K562 (cell line): ENCODE data around the gene TMEM247. TPM values are rescaled to one million over a fixed set of nuclear protein-coding genes. Genes with fewer than 3 reads are reported as not detected.

Source experiments
- ATAC-seq: fragments of 200-7000 bp; cut with Tn5 transposase; 3 replicates; pipeline ENCODE4 v1.9.1; 2020; ENCODE audit warnings: moderate library complexity
- BruUV-seq: library from RNA; stranded (reverse); fragments of 400-500 nt; replicated peaks from 2 replicates; lab custom pipeline; 2021; lab: Mats Ljungman, UMichigan
- CTCF ChIA-PET: fragments of 300-600 bp; formaldehyde crosslinking; extraction: SDS; loops from one replicate; lab custom pipeline; 2021; ENCODE audit warnings: low intra/inter-chr PET ratio; lab: Yijun Ruan, JAX
- POLR2A ChIA-PET: fragments of 300-600, 350-650 bp; sonication (Branson Sonifier 250); formaldehyde crosslinking; extraction: SDS; loops from one replicate; lab custom pipeline; 2021; ENCODE audit warnings: antibody characterized with exemption, inconsistent platforms; lab: Yijun Ruan, JAX
- DNase-seq, 4 experiments: peaks; one replicate each; pipeline versions ENCODE4 v3.0.0 to v3.0.0-alpha.2; 2011 to 2018; ENCODE audit warnings: low spot score in 3 of 4, mixed read lengths in 3 of 4; ENCODE audit errors: extremely low read depth in 1 of 4
- FAIRE-seq: peaks from 2 replicates; lab custom pipeline; 2011; peaks lifted over from hg19 to GRCh38; lab: Jason Lieb, UNC
- H2AFZ ChIP-seq: 2 replicates; pipeline ENCODE4 v1.6.0; 2011; ENCODE audit warnings: low read depth, low read length, control low read depth, inconsistent platforms
- H3K27ac ChIP-seq: fragments of 200-600 bp; 3 replicates; pipeline ENCODE4 v1.8.0; 2011; ENCODE audit warnings: low read depth, mild to moderate bottlenecking, control low read depth, inconsistent platforms, low read length, moderate library complexity, mixed read lengths; ENCODE audit errors: extremely low read depth
- H3K27me3 ChIP-seq, 2 experiments: fragments of 300-600 bp in 1 of 2; 2 replicates in 1 of 2; 3 replicates in 1 of 2; pipeline versions ENCODE4 v1.6.0 to v1.8.0; 2011; ENCODE audit warnings: inconsistent platforms in 2 of 2, low read length in 2 of 2, mild to moderate bottlenecking in 1 of 2, mixed read lengths in 1 of 2, moderate library complexity in 1 of 2; ENCODE audit not compliant: control insufficient read depth in 2 of 2, insufficient read depth in 2 of 2
- H3K36me3 ChIP-seq: fragments of 300-600 bp; 3 replicates; pipeline ENCODE4 v1.8.0; 2011; ENCODE audit warnings: mild to moderate bottlenecking, low read length, inconsistent platforms; ENCODE audit not compliant: control insufficient read depth, insufficient read depth
- H3K4me1 ChIP-seq, 2 experiments: fragments of 200-600 bp in 1 of 2; replicated peaks in 1 of 2; 2 replicates in 1 of 2; 3 replicates in 1 of 2; pipeline versions ENCODE4 v1.5.1 to v1.8.0; 2011; ENCODE audit warnings: inconsistent platforms in 2 of 2, low read length in 2 of 2, mild to moderate bottlenecking in 1 of 2, mixed read lengths in 1 of 2, moderate library complexity in 1 of 2; ENCODE audit not compliant: control insufficient read depth in 2 of 2, insufficient read depth in 2 of 2
- H3K4me2 ChIP-seq: 2 replicates; pipeline ENCODE4 v1.6.1; 2011; ENCODE audit warnings: low read length, control low read depth, inconsistent platforms, mixed read lengths; ENCODE audit not compliant: insufficient read depth
- H3K4me3 ChIP-seq: fragments of 200-600 bp; sonication (generic), shearing (Covaris generic); 2 replicates; pipeline ENCODE4 v1.5.1; 2016; ENCODE audit warnings: control low read depth, inconsistent platforms
- H3K79me2 ChIP-seq: fragments of 200-600 bp; 3 replicates; pipeline ENCODE4 v1.8.0; 2011; ENCODE audit warnings: low read length, inconsistent platforms; ENCODE audit not compliant: control insufficient read depth, insufficient read depth
- H3K9ac ChIP-seq, 2 experiments: 2 replicates each; pipeline versions ENCODE4 v1.6.0 to v1.6.1; 2011; ENCODE audit warnings: low read depth in 2 of 2, low read length in 2 of 2, control low read depth in 1 of 2, inconsistent platforms in 1 of 2, mild to moderate bottlenecking in 1 of 2, mixed read lengths in 1 of 2; ENCODE audit not compliant: insufficient read depth in 1 of 2
- H3K9me1 ChIP-seq: one replicate; pipeline ENCODE4 v1.6.0; 2011; ENCODE audit warnings: inconsistent platforms, mild to moderate bottlenecking, low read length, moderate library complexity; ENCODE audit not compliant: control insufficient read depth, insufficient read depth
- H3K9me3 ChIP-seq: replicated peaks from 2 replicates; pipeline ENCODE4 v1.5.1; 2011; ENCODE audit warnings: low read depth, low read length, inconsistent platforms; ENCODE audit not compliant: control insufficient read depth, insufficient read depth
- H4K20me1 ChIP-seq: replicated peaks from 2 replicates; pipeline ENCODE4 v1.6.1; 2011; ENCODE audit warnings: low read length, inconsistent platforms, mixed read lengths; ENCODE audit not compliant: control insufficient read depth, insufficient read depth
- CBFB ChIP-seq: sonication (generic); formaldehyde crosslinking; IDR thresholded peaks from 2 replicates; pipeline ENCODE4 v1.4.0; 2020; ENCODE audit warnings: mild to moderate bottlenecking, missing genetic modification reagents
- EWSR1 ChIP-seq: fragments of 450-650 bp; IDR thresholded peaks from 2 replicates; pipeline ENCODE4 v1.6.1; 2018; ENCODE audit warnings: borderline replicate concordance, mild to moderate bottlenecking, low read depth, moderate library complexity; ENCODE audit not compliant: partially characterized antibody
- HCFC1 ChIP-seq: IDR thresholded peaks from 2 replicates; pipeline ENCODE4 v1.6.1; 2012; ENCODE audit warnings: low read depth, low read length, improper control_type of control experiment
- MEF2D ChIP-seq: conservative IDR thresholded peaks from 2 replicates; pipeline ENCODE4 v1.6.1; 2016; ENCODE audit warnings: low read depth, missing genetic modification characterization, missing compliant biosample characterization
- PTBP1 ChIP-seq: fragments of 200-400 bp; formaldehyde crosslinking; IDR thresholded peaks from 2 replicates; pipeline ENCODE4 v1.6.1; 2017; ENCODE audit warnings: low read depth, low read length
- RBM14 ChIP-seq: fragments of 200-400 bp; formaldehyde crosslinking; IDR thresholded peaks from 2 replicates; pipeline ENCODE4 v1.6.1; 2018; ENCODE audit warnings: low read depth, mild to moderate bottlenecking, low read length, moderate library complexity, borderline replicate concordance; ENCODE audit not compliant: insufficient read depth
- TAF15 ChIP-seq: fragments of 200-400 bp; formaldehyde crosslinking; IDR thresholded peaks from 2 replicates; pipeline ENCODE4 v1.6.1; 2017; ENCODE audit warnings: mild to moderate bottlenecking, low read depth, low read length, moderate library complexity
- ZNF253 ChIP-seq: fragments of 250-450 bp; sonication (Bioruptor Pico); conservative IDR thresholded peaks from 2 replicates; pipeline ENCODE4 v1.6.1; 2021; ENCODE audit warnings: mild to moderate bottlenecking
- ZNF263 ChIP-seq: sonication (generic); formaldehyde crosslinking; IDR thresholded peaks from 2 replicates; pipeline ENCODE4 v1.8.0; 2022; ENCODE audit warnings: mild to moderate bottlenecking, missing genetic modification reagents, borderline replicate concordance
- ZNF431 ChIP-seq: sonication (generic); formaldehyde crosslinking; IDR thresholded peaks from 2 replicates; pipeline ENCODE4 v1.8.0; 2022; ENCODE audit warnings: mild to moderate bottlenecking, missing genetic modification reagents
- WGBS: fragments of 100-300 bp; shearing (Covaris generic); methylation state at CpG from one replicate; pipeline ENCODE4 v1.1.6; 2016; ENCODE audit warnings: low coverage, mixed read lengths; ENCODE audit not compliant: insufficient coverage; ENCODE audit errors: missing lambda C conversion rate; 5-methylcytosine and 5-hydroxymethylcytosine counted together
- in situ Hi-C: fragments of 300-500 bp; cut with MboI; formaldehyde crosslinking; loops from 4 replicates; pipeline ENCODE4 v1.15.0; 2018; ENCODE audit warnings: inconsistent platforms, mixed read lengths
- intact Hi-C: fragments of 100-400 bp; cut with micrococcal nuclease; formaldehyde crosslinking; loops from 2 replicates; pipeline ENCODE4 v1.14.2; 2022
- polyA plus RNA-seq, 8 experiments: library from polyadenylated mRNA; depleted of rRNA in 4 of 8; stranded (reverse) in 5 of 8; unstranded in 3 of 8; fragments of >200 nt; fragmentation: Nextera tagmentation in 2 of 8; fragmentation: Illumina TruSeq in 1 of 8; extraction: Ambion mirVana in 2 of 8; extraction: Trizol in 1 of 8; gene quantifications; 2 replicates each; pipeline versions ENCODE4 v1.2.1 to v1.2.3, GENCODE V29; 2011 to 2014; ENCODE audit warnings: inconsistent platforms in 1 of 8, missing spikeins in 1 of 8
- total RNA-seq, 7 experiments: library from RNA; depleted of rRNA in 6 of 7; stranded (reverse); fragments of >200 nt in 6 of 7; fragmentation: Illumina TruSeq in 2 of 7; extraction: Trizol in 2 of 7; gene quantifications; 2 replicates each; pipeline versions ENCODE4 v1.2.1 to v1.2.3, GENCODE V29; 2011 to 2021; ENCODE audit warnings: low replicate concordance in 1 of 7

Gene TMEM247
- total and polyA plus RNA-seq, 9 of the 15 experiments (the other 6 are each of a cell fraction or from before 2014, with no cell fraction given) = 0.24 to 4.7 (median 3.1) TPM

DNA sequence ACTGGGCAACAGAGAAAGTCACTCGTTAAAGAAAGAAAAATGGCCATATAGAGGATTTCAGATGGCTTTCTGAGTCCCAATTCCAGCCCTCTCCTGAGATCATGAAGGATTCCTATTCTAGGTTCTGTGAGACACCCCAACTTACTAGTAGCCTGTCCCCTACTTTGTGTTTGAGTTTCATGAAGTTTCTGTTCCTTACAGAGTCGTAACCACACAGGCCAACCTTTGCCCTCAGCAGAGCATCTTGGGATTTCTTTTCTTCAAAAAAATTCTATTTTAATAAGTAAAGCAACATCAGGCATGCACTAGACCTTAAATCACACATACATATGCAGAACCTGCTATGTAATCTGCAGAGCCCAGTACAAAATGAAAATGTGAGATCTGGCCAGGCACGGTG is 30.4 kb downstream of the TMEM247 start:
- no peak overlapping the region for H3K27ac ChIP-seq
- DNase-seq = no peak
- H3K27me3 ChIP-seq = no peaks in the 10 kb centered on the region
- H3K4me2 ChIP-seq = no peak overlapping the region
- H3K36me3 ChIP-seq = no peaks in the 10 kb centered on the region
- no peak overlapping the region for H2AFZ ChIP-seq
- in situ Hi-C loops = no loop called here
- no TSS peak for BruUV-seq
- no peaks in the 10 kb centered on the region for H4K20me1 ChIP-seq
- no peaks in the 10 kb centered on the region for H3K9me1 ChIP-seq
- no peaks in the 10 kb centered on the region for H3K9me3 ChIP-seq
- intact Hi-C loops = no loop called here
- TF ChIP-seq MEF2D (tag) (no peak), ZNF253 (CRISPR knock-in tag) (no peak), CBFB (CRISPR knock-in tag) (no peak), HCFC1 (no peak), ZNF263 (CRISPR knock-in tag) (no peak), RBM14 (no peak), TAF15 (no peak), ZNF431 (no peak), EWSR1 (no peak), PTBP1 (no peak)
- no peaks in the 10 kb centered on the region for H3K4me1 ChIP-seq
- H3K9ac ChIP-seq = no peak overlapping the region
- CTCF ChIA-PET = no interaction called here
- FAIRE-seq = no peak
- no peaks in the 10 kb centered on the region for H3K79me2 ChIP-seq
- POLR2A ChIA-PET = no interaction called here
- ATAC-seq = no peak
- 20% methylated on average over 2 of the region's 3 CpGs for WGBS
- no peak overlapping the region for H3K4me3 ChIP-seq
